ENCODE results near the gene TFPT.
"Not testable (repeated sequence)": the region's sequence is repeated elsewhere in the genome, so short reads cannot be mapped to it uniquely, and the experiment has no call there.

TFPT gene

GRCh38 chr19:54114340-54115108 is 933 bp downstream of the TFPT start:
- no peak for DNase-seq

- no peak for DNase-seq
Observed at GRCh38 chr19:54109651-54110050, 5.8 kb downstream of the TFPT start.

GRCh38 chr19:54108496-54108895 is 7.0 kb downstream of the TFPT start:
- no peak for DNase-seq

- no peak for DNase-seq
Observed at GRCh38 chr19:54107876-54108490, 7.5 kb downstream of the TFPT start.

- no peak for DNase-seq
Observed at GRCh38 chr19:54106716-54107115, 8.7 kb downstream of the TFPT start.

- no peak for DNase-seq
Observed at GRCh38 chr19:54105796-54106195, 9.7 kb downstream of the TFPT start.

- no peak for DNase-seq
Observed at GRCh38 chr19:54104998-54105715, 10.3 kb downstream of the TFPT start.

GRCh38 chr19:54102421-54103169 is 12.9 kb downstream of the TFPT start, which contains the start of gene NDUFA3:
Gene NDUFA3, plus strand, starts transcription at chr19:54102855. Its CDS starts 24 bp downstream, at chr19:54102879.
- DNase-seq: peak; percentile 96

- no peak for DNase-seq
Observed at GRCh38 chr19:54100561-54100960, 14.9 kb downstream of the TFPT start, which contains the start of gene OSCAR. Gene OSCAR, minus strand, starts transcription at chr19:54100803. Its CDS starts 11 bp downstream, at chr19:54100792.

GRCh38 chr19:54099903-54100255 is 15.6 kb downstream of the TFPT start:
- DNase-seq: not testable (repeated sequence)

GRCh38 chr19:54099190-54099902 is 16.1 kb downstream of the TFPT start:
- DNase-seq: no peak

- DNase-seq: no peak
Observed at GRCh38 chr19:54096617-54097106, 18.8 kb downstream of the TFPT start.

- peak; percentile 24 for DNase-seq
Observed at GRCh38 chr19:54095859-54096616, 19.4 kb downstream of the TFPT start.

GRCh38 chr19:54095136-54095858 is 20.2 kb downstream of the TFPT start:
- DNase-seq: no peak

GRCh38 chr19:54094426-54095000 is 20.9 kb downstream of the TFPT start:
- no peak for DNase-seq

GRCh38 chr19:54084410-54084809 is 31.0 kb downstream of the TFPT start:
- no peak for DNase-seq

- DNase-seq: no peak
Observed at GRCh38 chr19:54081032-54081431, 34.4 kb downstream of the TFPT start, which contains the start of gene TARM1. Gene TARM1, minus strand, starts transcription at chr19:54081365. Its CDS starts 25 bp downstream, at chr19:54081340.

- no peak for DNase-seq
Observed at GRCh38 chr19:54077334-54077733, 38.1 kb downstream of the TFPT start.

GRCh38 chr19:54074851-54075250 is 40.6 kb downstream of the TFPT start:
- no peak for DNase-seq

GRCh38 chr19:54073829-54074228 is 41.6 kb downstream of the TFPT start:
- no peak for DNase-seq
